Measurements from ENCODE around the gene EPHX1.

EPHX1 gene

GRCh38 chr1:225819346-225820192, 9.6 kb downstream of the EPHX1 start:
- Histone ChIP-seq H3K4me1 (ENCODE audit: control insufficient read depth in 1 of 2, insufficient read depth in 2 of 2, low read length in 2 of 2) (peaks cover 21 to 70% of the 10 kb centered on the region in 2 donors), H3K27ac (ENCODE audit: low read length) (no peak overlapping the region), H3K27me3 (ENCODE audit: low read depth, low read length) (no peaks in the 10 kb centered on the region)

GRCh38 chr1:225820522-225821120, 10.7 kb downstream of the EPHX1 start:
- Histone ChIP-seq H3K4me1 (ENCODE audit: control insufficient read depth in 1 of 2, insufficient read depth in 2 of 2, low read length in 2 of 2) (peaks cover 24 to 71% of the 10 kb centered on the region in 2 donors), H3K27ac (ENCODE audit: low read length) (no peak overlapping the region), H3K36me3 (ENCODE audit: control insufficient read depth in 1 of 2, insufficient read depth in 2 of 2, low read length in 2 of 2) (peaks cover 0 to 12% of the 10 kb centered on the region in 2 donors), H3K9me3 (ENCODE audit: control insufficient read depth in 1 of 2, low read length in 2 of 2) (no peaks in the 10 kb centered on the region), H3K27me3 (ENCODE audit: low read depth, low read length) (no peaks in the 10 kb centered on the region), H3K4me3 (ENCODE audit: low read depth in 1 of 2, low read length in 2 of 2) (no peak overlapping the region)

More at GRCh38 chr1:225819346-225820192, 9.6 kb downstream of the EPHX1 start:
- H3K4me3 ChIP-seq (ENCODE audit: low read depth in 1 of 2, low read length in 2 of 2): no peak overlapping the region
- H3K36me3 ChIP-seq (ENCODE audit: control insufficient read depth in 1 of 2, insufficient read depth in 2 of 2, low read length in 2 of 2): peaks cover 0 to 12% of the 10 kb centered on the region in 2 donors
- H3K9me3 ChIP-seq (ENCODE audit: control insufficient read depth in 1 of 2, low read length in 2 of 2): no peaks in the 10 kb centered on the region

- peaks cover 13 to 58% of the 10 kb centered on the region in 2 donors for H3K4me1 ChIP-seq (ENCODE audit: control insufficient read depth in 1 of 2, insufficient read depth in 2 of 2, low read length in 2 of 2)
- peaks cover 0 to 4% of the 10 kb centered on the region in 2 donors for H3K36me3 ChIP-seq (ENCODE audit: control insufficient read depth in 1 of 2, insufficient read depth in 2 of 2, low read length in 2 of 2)
- no peak overlapping the region for H3K4me3 ChIP-seq (ENCODE audit: low read depth in 1 of 2, low read length in 2 of 2)
- H3K27ac ChIP-seq (ENCODE audit: low read length): no peak overlapping the region
- no peaks in the 10 kb centered on the region for H3K9me3 ChIP-seq (ENCODE audit: control insufficient read depth in 1 of 2, low read length in 2 of 2)
- no peaks in the 10 kb centered on the region for H3K27me3 ChIP-seq (ENCODE audit: low read depth, low read length)
These were observed 12.9 kb downstream of the EPHX1 start for GRCh38 chr1:225822655-225823403.

- H3K27me3 ChIP-seq (ENCODE audit: low read depth, low read length): no peaks in the 10 kb centered on the region
- no peak overlapping the region for H3K4me3 ChIP-seq (ENCODE audit: low read depth in 1 of 2, low read length in 2 of 2)
- no peak overlapping the region for H3K27ac ChIP-seq (ENCODE audit: low read length)
- peaks cover 1 to 4% of the 10 kb centered on the region in 2 donors for H3K36me3 ChIP-seq (ENCODE audit: control insufficient read depth in 1 of 2, insufficient read depth in 2 of 2, low read length in 2 of 2)
- H3K4me1 ChIP-seq (ENCODE audit: control insufficient read depth in 1 of 2, insufficient read depth in 2 of 2, low read length in 2 of 2): peaks cover 5 to 49% of the 10 kb centered on the region in 2 donors
- H3K9me3 ChIP-seq (ENCODE audit: control insufficient read depth in 1 of 2, low read length in 2 of 2): no peaks in the 10 kb centered on the region
These were observed 13.9 kb downstream of the EPHX1 start for GRCh38 chr1:225823811-225824261.

- H3K9me3 ChIP-seq (ENCODE audit: control insufficient read depth in 1 of 2, low read length in 2 of 2): no peaks in the 10 kb centered on the region
- peaks cover 5 to 45% of the 10 kb centered on the region in 2 donors for H3K4me1 ChIP-seq (ENCODE audit: control insufficient read depth in 1 of 2, insufficient read depth in 2 of 2, low read length in 2 of 2)
- no peak overlapping the region for H3K4me3 ChIP-seq (ENCODE audit: low read depth in 1 of 2, low read length in 2 of 2)
- peaks cover 8 to 10% of the 10 kb centered on the region in 2 donors for H3K36me3 ChIP-seq (ENCODE audit: control insufficient read depth in 1 of 2, insufficient read depth in 2 of 2, low read length in 2 of 2)
- no peak overlapping the region for H3K27ac ChIP-seq (ENCODE audit: low read length)
- no peaks in the 10 kb centered on the region for H3K27me3 ChIP-seq (ENCODE audit: low read depth, low read length)
These were observed 14.6 kb downstream of the EPHX1 start for GRCh38 chr1:225824533-225824941.

- H3K27me3 ChIP-seq (ENCODE audit: low read depth, low read length): no peaks in the 10 kb centered on the region
- H3K9me3 ChIP-seq (ENCODE audit: control insufficient read depth in 1 of 2, low read length in 2 of 2): no peaks in the 10 kb centered on the region
- H3K36me3 ChIP-seq (ENCODE audit: control insufficient read depth in 1 of 2, insufficient read depth in 2 of 2, low read length in 2 of 2): peaks cover 9 to 13% of the 10 kb centered on the region in 2 donors
- H3K4me3 ChIP-seq (ENCODE audit: low read depth in 1 of 2, low read length in 2 of 2): no peak overlapping the region
- no peak overlapping the region for H3K27ac ChIP-seq (ENCODE audit: low read length)
- H3K4me1 ChIP-seq (ENCODE audit: control insufficient read depth in 1 of 2, insufficient read depth in 2 of 2, low read length in 2 of 2): peaks cover 5 to 45% of the 10 kb centered on the region in 2 donors
These were observed 15.2 kb downstream of the EPHX1 start for GRCh38 chr1:225825078-225825477.

GRCh38 chr1:225825607-225826007, 15.7 kb downstream of the EPHX1 start:
- Histone ChIP-seq H3K4me1 (ENCODE audit: control insufficient read depth in 1 of 2, insufficient read depth in 2 of 2, low read length in 2 of 2) (peaks cover 5 to 41% of the 10 kb centered on the region in 2 donors), H3K9me3 (ENCODE audit: control insufficient read depth in 1 of 2, low read length in 2 of 2) (no peaks in the 10 kb centered on the region), H3K36me3 (ENCODE audit: control insufficient read depth in 1 of 2, insufficient read depth in 2 of 2, low read length in 2 of 2) (peaks cover 9 to 15% of the 10 kb centered on the region in 2 donors), H3K27ac (ENCODE audit: low read length) (no peak overlapping the region), H3K27me3 (ENCODE audit: low read depth, low read length) (no peaks in the 10 kb centered on the region), H3K4me3 (ENCODE audit: low read depth in 1 of 2, low read length in 2 of 2) (no peak overlapping the region)

- H3K27ac ChIP-seq (ENCODE audit: low read length): no peak overlapping the region
- H3K36me3 ChIP-seq (ENCODE audit: control insufficient read depth in 1 of 2, insufficient read depth in 2 of 2, low read length in 2 of 2): peaks cover 15 to 24% of the 10 kb centered on the region in 2 donors
- no peaks in the 10 kb centered on the region for H3K27me3 ChIP-seq (ENCODE audit: low read depth, low read length)
- peaks cover 5 to 31% of the 10 kb centered on the region in 2 donors for H3K4me1 ChIP-seq (ENCODE audit: control insufficient read depth in 1 of 2, insufficient read depth in 2 of 2, low read length in 2 of 2)
- H3K9me3 ChIP-seq (ENCODE audit: control insufficient read depth in 1 of 2, low read length in 2 of 2): no peaks in the 10 kb centered on the region
- no peak overlapping the region for H3K4me3 ChIP-seq (ENCODE audit: low read depth in 1 of 2, low read length in 2 of 2)
These were observed 17.2 kb downstream of the EPHX1 start for GRCh38 chr1:225827076-225827475.

- Histone ChIP-seq H3K4me1 (ENCODE audit: control insufficient read depth in 1 of 2, insufficient read depth in 2 of 2, low read length in 2 of 2) (peaks cover 5 to 19% of the 10 kb centered on the region in 2 donors), H3K4me3 (ENCODE audit: low read depth in 1 of 2, low read length in 2 of 2) (no peak overlapping the region), H3K36me3 (ENCODE audit: control insufficient read depth in 1 of 2, insufficient read depth in 2 of 2, low read length in 2 of 2) (peaks cover 17 to 30% of the 10 kb centered on the region in 2 donors), H3K9me3 (ENCODE audit: control insufficient read depth in 1 of 2, low read length in 2 of 2) (no peaks in the 10 kb centered on the region), H3K27ac (ENCODE audit: low read length) (no peak overlapping the region), H3K27me3 (ENCODE audit: low read depth, low read length) (no peaks in the 10 kb centered on the region)
These were observed 18.9 kb downstream of the EPHX1 start for GRCh38 chr1:225828706-225829345.

- Histone ChIP-seq H3K36me3 (ENCODE audit: control insufficient read depth in 1 of 2, insufficient read depth in 2 of 2, low read length in 2 of 2) (peaks cover 17 to 30% of the 10 kb centered on the region in 2 donors), H3K27me3 (ENCODE audit: low read depth, low read length) (no peaks in the 10 kb centered on the region), H3K27ac (ENCODE audit: low read length) (no peak overlapping the region), H3K4me3 (ENCODE audit: low read depth in 1 of 2, low read length in 2 of 2) (no peak overlapping the region), H3K4me1 (ENCODE audit: control insufficient read depth in 1 of 2, insufficient read depth in 2 of 2, low read length in 2 of 2) (peaks cover 0 to 22% of the 10 kb centered on the region in 2 donors), H3K9me3 (ENCODE audit: control insufficient read depth in 1 of 2, low read length in 2 of 2) (no peaks in the 10 kb centered on the region)
These were observed 20.9 kb downstream of the EPHX1 start for GRCh38 chr1:225830841-225831240.

Measured in muscle layer of duodenum (tissue), 2 donors.